ENCODE measurements around the gene TRIM14. TPM values are rescaled to one million over a fixed set of nuclear protein-coding genes. Genes with fewer than 3 reads are reported as not detected.
A peak's percentile ranks its signal among the peaks of the same experiment; 100 is the strongest.
"Not testable (repeated sequence)": the region's sequence is repeated elsewhere in the genome, so short reads cannot be mapped to it uniquely, and the experiment has no call there.

The TRIM14 gene
- total and polyA plus RNA-seq, 10 of the 15 experiments (the other 5 are each of a cell fraction or from before 2014, with no cell fraction given): 8.6 to 53.3 (median 35.7) TPM

DNA sequence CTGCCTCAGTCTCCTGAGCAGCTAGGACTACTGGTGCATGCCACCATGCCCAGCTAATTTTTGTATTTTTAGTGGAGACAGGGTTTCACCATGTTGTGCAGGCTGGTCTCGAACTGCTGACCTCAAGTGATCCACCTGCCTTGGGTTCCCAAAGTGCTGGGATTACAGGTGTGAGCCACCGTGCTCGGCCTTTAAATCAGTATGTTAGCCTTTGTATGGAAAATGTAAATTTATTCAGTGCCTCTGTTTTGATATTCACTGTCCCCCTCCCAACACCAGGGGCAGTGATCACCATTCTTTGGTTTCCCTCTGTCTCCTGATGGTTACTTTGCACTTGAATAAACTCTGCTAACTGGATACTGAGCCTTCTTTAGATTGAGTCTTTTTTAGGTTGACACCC, 28.3 kb downstream of the TRIM14 start:
- DNase-seq (ENCODE audit: low read depth, low spot score); H3K9ac ChIP-seq (ENCODE audit: control insufficient read depth, insufficient read depth, low read length); H2AFZ ChIP-seq (ENCODE audit: control insufficient read depth, low read depth, low read length); H3K4me3 ChIP-seq; H3K4me2 ChIP-seq (ENCODE audit: control insufficient read depth, insufficient read depth); H3K4me1 ChIP-seq (ENCODE audit: control insufficient read depth, insufficient read depth, low read length); FAIRE-seq; in situ Hi-C loops (cut with MboI); POLR2A ChIA-PET; H3K27me3 ChIP-seq (replicated peaks in 1 of 2; ENCODE audit: control insufficient read depth in 2 of 2, insufficient read depth in 2 of 2, low read length in 1 of 2); ATAC-seq; BruUV-seq (replicated peaks); H3K79me2 ChIP-seq (ENCODE audit: control insufficient read depth, insufficient read depth, low read length); H4K20me1 ChIP-seq (ENCODE audit: control insufficient read depth, insufficient read depth); intact Hi-C loops (cut with micrococcal nuclease; ENCODE audit: unreplicated experiment); H3K27ac ChIP-seq (ENCODE audit: control insufficient read depth, insufficient read depth); RAD21 ChIA-PET (ENCODE audit: unreplicated experiment); H3K9me3 ChIP-seq (replicated peaks; ENCODE audit: control insufficient read depth, insufficient read depth, low read length): not testable (repeated sequence)
- TF ChIP-seq, protein P1, sequence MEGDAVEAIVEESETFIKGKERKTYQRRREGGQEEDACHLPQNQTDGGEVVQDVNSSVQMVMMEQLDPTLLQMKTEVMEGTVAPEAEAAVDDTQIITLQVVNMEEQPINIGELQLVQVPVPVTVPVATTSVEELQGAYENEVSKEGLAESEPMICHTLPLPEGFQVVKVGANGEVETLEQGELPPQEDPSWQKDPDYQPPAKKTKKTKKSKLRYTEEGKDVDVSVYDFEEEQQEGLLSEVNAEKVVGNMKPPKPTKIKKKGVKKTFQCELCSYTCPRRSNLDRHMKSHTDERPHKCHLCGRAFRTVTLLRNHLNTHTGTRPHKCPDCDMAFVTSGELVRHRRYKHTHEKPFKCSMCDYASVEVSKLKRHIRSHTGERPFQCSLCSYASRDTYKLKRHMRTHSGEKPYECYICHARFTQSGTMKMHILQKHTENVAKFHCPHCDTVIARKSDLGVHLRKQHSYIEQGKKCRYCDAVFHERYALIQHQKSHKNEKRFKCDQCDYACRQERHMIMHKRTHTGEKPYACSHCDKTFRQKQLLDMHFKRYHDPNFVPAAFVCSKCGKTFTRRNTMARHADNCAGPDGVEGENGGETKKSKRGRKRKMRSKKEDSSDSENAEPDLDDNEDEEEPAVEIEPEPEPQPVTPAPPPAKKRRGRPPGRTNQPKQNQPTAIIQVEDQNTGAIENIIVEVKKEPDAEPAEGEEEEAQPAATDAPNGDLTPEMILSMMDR (IDR thresholded peaks at IDR 0.05 in 2 of 3, conservative IDR thresholded peaks at IDR 0.05 in 1 of 3; ENCODE audit: control insufficient read depth in 2 of 3, extremely low read depth in 1 of 3, insufficient read depth in 1 of 3, low read depth in 3 of 3, low read length in 3 of 3): 0 out of 6 replicates have a peak, but pooled peaks of 1 of the 3 experiments have one; percentile 1
- 0 out of 2 replicates have a peak, but pooled peaks have one; percentile 16 for TF ChIP-seq RAD21 (IDR thresholded peaks at IDR 0.05; ENCODE audit: insufficient read depth, low read depth, low read length)
- ChIA-PET CTCF (interaction anchor here (0.9 to 1.2 kb wide), 3 partner anchors 11 to 168 kb away, joined by 3 to 4 read pairs (median 3); no protein-coding TSS in a partner anchor), SMC1A (ENCODE audit: uncharacterized antibody, unreplicated experiment) (interaction anchor here (1.0 to 1.7 kb wide), 5 partner anchors 11 to 103 kb away, joined by 3 to 5 read pairs (median 3); no protein-coding TSS in a partner anchor)
- WGBS (ENCODE audit: insufficient coverage, insufficient replicate concordance, low lambda C conversion rate, missing lambda C conversion rate): 96% methylated on average over 3 of the region's 3 CpGs
- peaks cover 9 to 23% of the 10 kb centered on the region in 2 experiments for H3K36me3 ChIP-seq (ENCODE audit: control insufficient read depth in 2 of 2, insufficient read depth in 2 of 2, low read length in 1 of 2)
